GM23248 (cell line): Measurements from ENCODE around the gene SMC3. TPM values are rescaled to one million over a fixed set of nuclear protein-coding genes. Genes with fewer than 3 reads are reported as not detected.

ENCODE experiments used
- DNase-seq: peaks from one replicate; pipeline ENCODE4 v3.0.0-alpha.2; 2015
- H2AFZ ChIP-seq: fragments of 200-600 bp; sonication (generic); 2 replicates; pipeline ENCODE4 v1.6.1; 2016; ENCODE audit warnings: antibody characterized with exemption
- H3F3A ChIP-seq: fragments of 200-600 bp; sonication (generic); 2 replicates; pipeline ENCODE4 v1.6.1; 2016; ENCODE audit warnings: mild to moderate bottlenecking, antibody characterized with exemption, mixed run types; ENCODE audit not compliant: insufficient read depth
- H3K27ac ChIP-seq: fragments of 200-600 bp; sonication (generic); 2 replicates; pipeline ENCODE4 v1.5.1; 2016; ENCODE audit warnings: mild to moderate bottlenecking
- H3K27me3 ChIP-seq: fragments of 200-600 bp; sonication (generic); replicated peaks from 2 replicates; pipeline ENCODE4 v1.6.1; 2016; ENCODE audit warnings: mild to moderate bottlenecking; ENCODE audit not compliant: insufficient read depth
- H3K36me3 ChIP-seq: fragments of 200-600 bp; sonication (generic); 2 replicates; pipeline ENCODE4 v1.6.1; 2016; ENCODE audit warnings: low read depth, mild to moderate bottlenecking
- H3K4me1 ChIP-seq: fragments of 200-600 bp; sonication (generic); 2 replicates; pipeline ENCODE4 v1.6.1; 2016; ENCODE audit warnings: mild to moderate bottlenecking; ENCODE audit not compliant: insufficient read depth
- H3K4me2 ChIP-seq: fragments of 200-600 bp; sonication (generic); one replicate; pipeline ENCODE4 v1.6.1; 2016; ENCODE audit warnings: mild to moderate bottlenecking; ENCODE audit not compliant: unreplicated experiment
- H3K4me3 ChIP-seq: fragments of 200-600 bp; sonication (generic); 2 replicates; pipeline ENCODE4 v1.5.1; 2016; ENCODE audit warnings: mild to moderate bottlenecking
- H3K79me2 ChIP-seq: fragments of 200-600 bp; sonication (generic); 2 replicates; pipeline ENCODE4 v1.6.1; 2016; ENCODE audit warnings: mild to moderate bottlenecking; ENCODE audit not compliant: insufficient read depth
- H3K9ac ChIP-seq: fragments of 200-600 bp; sonication (generic); 2 replicates; pipeline ENCODE4 v1.6.1; 2016; ENCODE audit warnings: mild to moderate bottlenecking
- H3K9me2 ChIP-seq: fragments of 200-600 bp; sonication (generic); 2 replicates; pipeline ENCODE4 v1.6.1; 2016; ENCODE audit warnings: mixed run types, mild to moderate bottlenecking, moderate library complexity; ENCODE audit not compliant: insufficient read depth
- H3K9me3 ChIP-seq: fragments of 200-600 bp; sonication (generic); one replicate; pipeline ENCODE4 v1.6.1; 2017; ENCODE audit warnings: low read depth
- H4K20me1 ChIP-seq: fragments of 200-600 bp; sonication (generic); 2 replicates; pipeline ENCODE4 v1.6.0; 2016; ENCODE audit not compliant: insufficient read depth
- EZH2 ChIP-seq: fragments of 200-600 bp; sonication (generic); IDR thresholded peaks from 2 replicates; pipeline ENCODE4 v1.6.1; 2018; ENCODE audit warnings: antibody characterized with exemption, mild to moderate bottlenecking; ENCODE audit not compliant: insufficient read depth, poor library complexity, severe bottlenecking
- EZH2phosphoT487 ChIP-seq: fragments of 200-600 bp; sonication (generic); IDR thresholded peaks from 2 replicates; pipeline ENCODE4 v1.6.1; 2018; ENCODE audit warnings: antibody characterized with exemption, moderate library complexity, mild to moderate bottlenecking, low read depth; ENCODE audit not compliant: insufficient read depth
- WGBS, 2 experiments: methylation state at CpG; one replicate each; pipeline ENCODE4 v1.1.6; 2015 to 2017; ENCODE audit warnings: low lambda C conversion rate in 2 of 2, low coverage in 1 of 2; ENCODE audit errors: missing lambda C conversion rate in 2 of 2; 5-methylcytosine and 5-hydroxymethylcytosine counted together
- in situ Hi-C: fragments of 300-500 bp; cut with MboI; formaldehyde crosslinking; loops from 2 replicates; pipeline ENCODE4 v1.15.0; 2020
- polyA plus RNA-seq: library from polyadenylated mRNA; unstranded; fragments of >200 nt; fragmentation: Nextera tagmentation; extraction: Ambion mirVana; gene quantifications from 2 replicates; pipeline ENCODE4 v1.2.1, GENCODE V29; 2016
- total RNA-seq: library from RNA; depleted of rRNA; stranded (reverse); fragments of >200 nt; shearing (Covaris generic); gene quantifications from 2 replicates; pipeline ENCODE4 v1.2.3, GENCODE V29; 2014

The SMC3 gene
- total and polyA plus RNA-seq, 2 experiments from 2014 or later: 17.8 to 60.5 TPM

GRCh38 chr10:110562348-110562747 is 5.1 kb upstream of the SMC3 start:
- Histone ChIP-seq H2AFZ (no peak overlapping the region), H3K4me3 (no peak overlapping the region), H3K9me2 (no peaks in the 10 kb centered on the region), H4K20me1 (no peaks in the 10 kb centered on the region), H3K36me3 (no peaks in the 10 kb centered on the region), H3K27ac (no peak overlapping the region), H3K4me2 (no peak overlapping the region), H3K27me3 (no peaks in the 10 kb centered on the region), H3K9ac (no peak overlapping the region), H3F3A (peaks cover 7% of the 10 kb centered on the region; the same call in 1 of the 2 replicates), H3K9me3 (no peaks in the 10 kb centered on the region), H3K4me1 (peaks cover 5% of the 10 kb centered on the region; the same call in 1 of the 2 replicates), H3K79me2 (no peaks in the 10 kb centered on the region)
- WGBS, 2 experiments: 72 to 75% methylated on average over 4 of the region's 4 CpGs
- DNase-seq: no peak
- in situ Hi-C loops: no loop called here
- no peak for TF ChIP-seq EZH2
- no peak for TF ChIP-seq EZH2phosphoT487

- 83 to 91% methylated on average over 8 of the region's 8 CpGs for WGBS, 2 experiments
- in situ Hi-C loops: no loop called here
- H3K9ac ChIP-seq: no peak overlapping the region
Observed at GRCh38 chr10:110563132-110563531, 4.4 kb upstream of the SMC3 start.

GRCh38 chr10:110566472-110567200 is 859 bp upstream of the SMC3 start:
- Histone ChIP-seq H3K36me3 (no peaks in the 10 kb centered on the region), H4K20me1 (no peaks in the 10 kb centered on the region), H3K4me3 (peak overlapping the region; percentile 80), H3K4me1 (peaks cover 18% of the 10 kb centered on the region), H3K9ac (peak overlapping the region; percentile 87), H3K9me3 (no peaks in the 10 kb centered on the region), H3K27me3 (no peaks in the 10 kb centered on the region), H3K79me2 (peaks cover 41% of the 10 kb centered on the region), H2AFZ (peak overlapping the region; percentile 88), H3K9me2 (no peaks in the 10 kb centered on the region), H3F3A (peaks cover 7% of the 10 kb centered on the region; the same call in 1 of the 2 replicates), H3K4me2 (peak overlapping the region; percentile 74), H3K27ac (peak overlapping the region; percentile 91)
- TF ChIP-seq EZH2phosphoT487 (no peak), EZH2 (no peak)
- in situ Hi-C loops: no loop called here
- DNase-seq: peak; percentile 53
- WGBS, 2 experiments: 9 to 10% methylated on average over 19 of the region's 19 CpGs

More at GRCh38 chr10:110563132-110563531, 4.4 kb upstream of the SMC3 start:
- Histone ChIP-seq H3K27me3 (no peaks in the 10 kb centered on the region), H3K4me3 (no peak overlapping the region), H3K9me2 (no peaks in the 10 kb centered on the region), H3K36me3 (no peaks in the 10 kb centered on the region), H4K20me1 (no peaks in the 10 kb centered on the region), H3K9me3 (no peaks in the 10 kb centered on the region), H3K4me1 (peaks cover 5% of the 10 kb centered on the region; the same call in 1 of the 2 replicates), H3K79me2 (peaks cover 6% of the 10 kb centered on the region), H3K27ac (no peak overlapping the region), H2AFZ (no peak overlapping the region), H3K4me2 (no peak overlapping the region), H3F3A (peaks cover 7% of the 10 kb centered on the region; the same call in 1 of the 2 replicates)
- peak; percentile 22 for DNase-seq
- TF ChIP-seq EZH2 (no peak), EZH2phosphoT487 (no peak)

GRCh38 chr10:110568055-110568735 is 700 bp downstream of the SMC3 start:
- no peaks in the 10 kb centered on the region for H3K9me3 ChIP-seq
- H3K4me2 ChIP-seq: peak overlapping the region; percentile 74
- 0 to 2% methylated on average over 18 to 39 of the region's 40 CpGs for WGBS, 2 experiments
- H3K36me3 ChIP-seq: no peaks in the 10 kb centered on the region
- H2AFZ ChIP-seq: peak overlapping the region; percentile 88
- H3K27ac ChIP-seq: peak overlapping the region; percentile 91
- peaks cover 18% of the 10 kb centered on the region for H3K4me1 ChIP-seq
- peaks cover 57% of the 10 kb centered on the region for H3K79me2 ChIP-seq
- H3K4me3 ChIP-seq: peak overlapping the region; percentile 80
- H3K9ac ChIP-seq: peak overlapping the region; percentile 87
- no peaks in the 10 kb centered on the region for H4K20me1 ChIP-seq
- H3K27me3 ChIP-seq: no peaks in the 10 kb centered on the region
- no peaks in the 10 kb centered on the region for H3K9me2 ChIP-seq
- in situ Hi-C loops: no loop called here
- TF ChIP-seq EZH2 (no peak), EZH2phosphoT487 (no peak)
- H3F3A ChIP-seq: peaks cover 7% of the 10 kb centered on the region; the same call in 1 of the 2 replicates
- peak; percentile 65 for DNase-seq
